Iris pigment epithelial cell (primary cell): ENCODE data around the gene AOAH.

Source experiments
- DNase-seq: peaks from one replicate; pipeline ENCODE4 v3.0.0-alpha.2; 2011; ENCODE audit warnings: low read depth

The AOAH gene

GRCh38 chr7:36723951-36724664, at the start of gene AOAH:
Gene AOAH (minus strand): TSS chr7:36724494. CDS start chr7:36724148, 346 bp downstream.
- no peak for DNase-seq

GRCh38 chr7:36766451-36766850, 42.2 kb upstream of the AOAH start:
- DNase-seq: no peak

- DNase-seq: no peak
Observed at GRCh38 chr7:36765605-36766004, 41.3 kb upstream of the AOAH start.

GRCh38 chr7:36764929-36765328, 40.6 kb upstream of the AOAH start:
- no peak for DNase-seq

- DNase-seq: peak; percentile 3
Observed at GRCh38 chr7:36763132-36763816, 39.0 kb upstream of the AOAH start.

GRCh38 chr7:36762394-36762793, 38.1 kb upstream of the AOAH start:
- no peak for DNase-seq

- DNase-seq: no peak
Observed at GRCh38 chr7:36761835-36762234, 37.5 kb upstream of the AOAH start.

GRCh38 chr7:36760856-36761762, 36.8 kb upstream of the AOAH start:
- no peak for DNase-seq

GRCh38 chr7:36758879-36759278, 34.6 kb upstream of the AOAH start:
- no peak for DNase-seq

GRCh38 chr7:36755484-36755883, 31.2 kb upstream of the AOAH start:
- no peak for DNase-seq

- DNase-seq: no peak
Observed at GRCh38 chr7:36752026-36752711, 27.9 kb upstream of the AOAH start.

GRCh38 chr7:36750451-36750850, 26.2 kb upstream of the AOAH start:
- DNase-seq: no peak

- DNase-seq: peak; percentile 42
Observed at GRCh38 chr7:36749282-36749960, 25.1 kb upstream of the AOAH start.

- no peak for DNase-seq
Observed at GRCh38 chr7:36748017-36748487, 23.8 kb upstream of the AOAH start.

- peak; percentile 41 for DNase-seq
Observed at GRCh38 chr7:36747280-36748016, 23.2 kb upstream of the AOAH start.

GRCh38 chr7:36746347-36746746, 22.1 kb upstream of the AOAH start:
- DNase-seq: peak; percentile 7

GRCh38 chr7:36742911-36743775, 18.8 kb upstream of the AOAH start:
- no peak for DNase-seq

- no peak for DNase-seq
Observed at GRCh38 chr7:36741866-36742265, 17.6 kb upstream of the AOAH start.

GRCh38 chr7:36739351-36739750, 15.1 kb upstream of the AOAH start:
- no peak for DNase-seq

- no peak for DNase-seq
Observed at GRCh38 chr7:36736899-36737211, 12.6 kb upstream of the AOAH start.
